ENCODE data around the gene PER1. TPM values are rescaled to one million over a fixed set of nuclear protein-coding genes. Genes with fewer than 3 reads are reported as not detected.

Gene PER1
- total and polyA plus RNA-seq, 2 of the 13 experiments (the other 11 are each of a cell fraction or from before 2014, with no cell fraction given): 2.6 to 3.6 TPM

DNA sequence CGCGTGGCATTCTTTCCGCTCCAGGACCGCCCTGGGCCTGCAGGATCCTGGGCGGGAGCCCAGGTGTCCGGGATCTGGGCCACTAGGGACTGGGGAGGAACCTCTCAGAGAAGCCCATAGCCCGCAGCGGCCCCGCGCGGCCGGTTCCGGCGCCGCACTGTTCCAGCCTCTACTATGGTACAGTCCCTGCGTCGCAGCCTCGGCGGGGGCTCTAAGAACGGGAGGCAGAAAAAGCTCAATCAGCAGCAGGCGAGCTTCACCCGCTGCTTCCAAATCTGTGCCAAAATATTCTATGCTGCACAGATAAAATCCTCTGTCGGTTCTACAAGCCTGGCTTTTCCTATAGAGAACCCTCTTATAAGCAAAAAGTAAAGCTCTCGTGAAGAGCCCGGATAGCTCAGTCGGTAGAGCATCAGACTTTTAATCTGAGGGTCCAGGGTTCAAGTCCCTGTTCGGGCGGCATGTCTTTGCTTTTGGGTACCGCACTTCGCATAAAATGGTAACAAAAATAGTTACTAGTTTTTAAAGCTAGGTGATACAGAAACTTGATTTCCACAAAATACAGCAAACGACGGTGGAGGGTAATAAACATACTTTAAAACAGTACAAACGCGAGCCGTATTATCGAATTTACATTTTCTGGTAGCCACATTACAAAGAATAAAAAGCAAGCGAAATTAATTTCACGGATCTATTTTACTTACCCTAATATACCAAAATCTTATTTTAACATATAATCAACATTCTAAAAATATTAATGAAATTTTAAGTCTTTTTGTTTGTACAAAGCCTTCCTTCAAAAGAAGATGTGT is 33.2 kb downstream of the PER1 start (continued):
- TF ChIP-seq, protein P1, sequence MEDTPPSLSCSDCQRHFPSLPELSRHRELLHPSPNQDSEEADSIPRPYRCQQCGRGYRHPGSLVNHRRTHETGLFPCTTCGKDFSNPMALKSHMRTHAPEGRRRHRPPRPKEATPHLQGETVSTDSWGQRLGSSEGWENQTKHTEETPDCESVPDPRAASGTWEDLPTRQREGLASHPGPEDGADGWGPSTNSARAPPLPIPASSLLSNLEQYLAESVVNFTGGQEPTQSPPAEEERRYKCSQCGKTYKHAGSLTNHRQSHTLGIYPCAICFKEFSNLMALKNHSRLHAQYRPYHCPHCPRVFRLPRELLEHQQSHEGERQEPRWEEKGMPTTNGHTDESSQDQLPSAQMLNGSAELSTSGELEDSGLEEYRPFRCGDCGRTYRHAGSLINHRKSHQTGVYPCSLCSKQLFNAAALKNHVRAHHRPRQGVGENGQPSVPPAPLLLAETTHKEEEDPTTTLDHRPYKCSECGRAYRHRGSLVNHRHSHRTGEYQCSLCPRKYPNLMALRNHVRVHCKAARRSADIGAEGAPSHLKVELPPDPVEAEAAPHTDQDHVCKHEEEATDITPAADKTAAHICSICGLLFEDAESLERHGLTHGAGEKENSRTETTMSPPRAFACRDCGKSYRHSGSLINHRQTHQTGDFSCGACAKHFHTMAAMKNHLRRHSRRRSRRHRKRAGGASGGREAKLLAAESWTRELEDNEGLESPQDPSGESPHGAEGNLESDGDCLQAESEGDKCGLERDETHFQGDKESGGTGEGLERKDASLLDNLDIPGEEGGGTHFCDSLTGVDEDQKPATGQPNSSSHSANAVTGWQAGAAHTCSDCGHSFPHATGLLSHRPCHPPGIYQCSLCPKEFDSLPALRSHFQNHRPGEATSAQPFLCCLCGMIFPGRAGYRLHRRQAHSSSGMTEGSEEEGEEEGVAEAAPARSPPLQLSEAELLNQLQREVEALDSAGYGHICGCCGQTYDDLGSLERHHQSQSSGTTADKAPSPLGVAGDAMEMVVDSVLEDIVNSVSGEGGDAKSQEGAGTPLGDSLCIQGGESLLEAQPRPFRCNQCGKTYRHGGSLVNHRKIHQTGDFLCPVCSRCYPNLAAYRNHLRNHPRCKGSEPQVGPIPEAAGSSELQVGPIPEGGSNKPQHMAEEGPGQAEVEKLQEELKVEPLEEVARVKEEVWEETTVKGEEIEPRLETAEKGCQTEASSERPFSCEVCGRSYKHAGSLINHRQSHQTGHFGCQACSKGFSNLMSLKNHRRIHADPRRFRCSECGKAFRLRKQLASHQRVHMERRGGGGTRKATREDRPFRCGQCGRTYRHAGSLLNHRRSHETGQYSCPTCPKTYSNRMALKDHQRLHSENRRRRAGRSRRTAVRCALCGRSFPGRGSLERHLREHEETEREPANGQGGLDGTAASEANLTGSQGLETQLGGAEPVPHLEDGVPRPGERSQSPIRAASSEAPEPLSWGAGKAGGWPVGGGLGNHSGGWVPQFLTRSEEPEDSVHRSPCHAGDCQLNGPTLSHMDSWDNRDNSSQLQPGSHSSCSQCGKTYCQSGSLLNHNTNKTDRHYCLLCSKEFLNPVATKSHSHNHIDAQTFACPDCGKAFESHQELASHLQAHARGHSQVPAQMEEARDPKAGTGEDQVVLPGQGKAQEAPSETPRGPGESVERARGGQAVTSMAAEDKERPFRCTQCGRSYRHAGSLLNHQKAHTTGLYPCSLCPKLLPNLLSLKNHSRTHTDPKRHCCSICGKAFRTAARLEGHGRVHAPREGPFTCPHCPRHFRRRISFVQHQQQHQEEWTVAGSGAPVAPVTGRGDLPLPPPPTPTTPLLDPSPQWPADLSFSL (CRISPR knock-in tag; IDR thresholded peaks at IDR 0.05): no peak
- TF ChIP-seq CBX1 (IDR thresholded peaks at IDR 0.05; ENCODE audit: low read depth) (no peak), XRCC5 (optimal IDR thresholded peaks at IDR 0.05; ENCODE audit: low read length) (peak; percentile 72), NFE2L1 (CRISPR knock-in tag; IDR thresholded peaks at IDR 0.05; ENCODE audit: borderline replicate concordance) (no peak), ZFP62 (CRISPR knock-in tag; IDR thresholded peaks at IDR 0.05) (no peak)
- TF ChIP-seq, protein P2, sequence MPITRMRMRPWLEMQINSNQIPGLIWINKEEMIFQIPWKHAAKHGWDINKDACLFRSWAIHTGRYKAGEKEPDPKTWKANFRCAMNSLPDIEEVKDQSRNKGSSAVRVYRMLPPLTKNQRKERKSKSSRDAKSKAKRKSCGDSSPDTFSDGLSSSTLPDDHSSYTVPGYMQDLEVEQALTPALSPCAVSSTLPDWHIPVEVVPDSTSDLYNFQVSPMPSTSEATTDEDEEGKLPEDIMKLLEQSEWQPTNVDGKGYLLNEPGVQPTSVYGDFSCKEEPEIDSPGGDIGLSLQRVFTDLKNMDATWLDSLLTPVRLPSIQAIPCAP (CRISPR knock-in tag; IDR thresholded peaks at IDR 0.05; ENCODE audit: low read depth): no peak
- TF ChIP-seq, protein P3, sequence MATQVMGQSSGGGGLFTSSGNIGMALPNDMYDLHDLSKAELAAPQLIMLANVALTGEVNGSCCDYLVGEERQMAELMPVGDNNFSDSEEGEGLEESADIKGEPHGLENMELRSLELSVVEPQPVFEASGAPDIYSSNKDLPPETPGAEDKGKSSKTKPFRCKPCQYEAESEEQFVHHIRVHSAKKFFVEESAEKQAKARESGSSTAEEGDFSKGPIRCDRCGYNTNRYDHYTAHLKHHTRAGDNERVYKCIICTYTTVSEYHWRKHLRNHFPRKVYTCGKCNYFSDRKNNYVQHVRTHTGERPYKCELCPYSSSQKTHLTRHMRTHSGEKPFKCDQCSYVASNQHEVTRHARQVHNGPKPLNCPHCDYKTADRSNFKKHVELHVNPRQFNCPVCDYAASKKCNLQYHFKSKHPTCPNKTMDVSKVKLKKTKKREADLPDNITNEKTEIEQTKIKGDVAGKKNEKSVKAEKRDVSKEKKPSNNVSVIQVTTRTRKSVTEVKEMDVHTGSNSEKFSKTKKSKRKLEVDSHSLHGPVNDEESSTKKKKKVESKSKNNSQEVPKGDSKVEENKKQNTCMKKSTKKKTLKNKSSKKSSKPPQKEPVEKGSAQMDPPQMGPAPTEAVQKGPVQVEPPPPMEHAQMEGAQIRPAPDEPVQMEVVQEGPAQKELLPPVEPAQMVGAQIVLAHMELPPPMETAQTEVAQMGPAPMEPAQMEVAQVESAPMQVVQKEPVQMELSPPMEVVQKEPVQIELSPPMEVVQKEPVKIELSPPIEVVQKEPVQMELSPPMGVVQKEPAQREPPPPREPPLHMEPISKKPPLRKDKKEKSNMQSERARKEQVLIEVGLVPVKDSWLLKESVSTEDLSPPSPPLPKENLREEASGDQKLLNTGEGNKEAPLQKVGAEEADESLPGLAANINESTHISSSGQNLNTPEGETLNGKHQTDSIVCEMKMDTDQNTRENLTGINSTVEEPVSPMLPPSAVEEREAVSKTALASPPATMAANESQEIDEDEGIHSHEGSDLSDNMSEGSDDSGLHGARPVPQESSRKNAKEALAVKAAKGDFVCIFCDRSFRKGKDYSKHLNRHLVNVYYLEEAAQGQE (IDR thresholded peaks at IDR 0.05; ENCODE audit: borderline replicate concordance in 1 of 2, low read depth in 1 of 2, low read length in 2 of 2): no peak
- TF ChIP-seq, protein P4, sequence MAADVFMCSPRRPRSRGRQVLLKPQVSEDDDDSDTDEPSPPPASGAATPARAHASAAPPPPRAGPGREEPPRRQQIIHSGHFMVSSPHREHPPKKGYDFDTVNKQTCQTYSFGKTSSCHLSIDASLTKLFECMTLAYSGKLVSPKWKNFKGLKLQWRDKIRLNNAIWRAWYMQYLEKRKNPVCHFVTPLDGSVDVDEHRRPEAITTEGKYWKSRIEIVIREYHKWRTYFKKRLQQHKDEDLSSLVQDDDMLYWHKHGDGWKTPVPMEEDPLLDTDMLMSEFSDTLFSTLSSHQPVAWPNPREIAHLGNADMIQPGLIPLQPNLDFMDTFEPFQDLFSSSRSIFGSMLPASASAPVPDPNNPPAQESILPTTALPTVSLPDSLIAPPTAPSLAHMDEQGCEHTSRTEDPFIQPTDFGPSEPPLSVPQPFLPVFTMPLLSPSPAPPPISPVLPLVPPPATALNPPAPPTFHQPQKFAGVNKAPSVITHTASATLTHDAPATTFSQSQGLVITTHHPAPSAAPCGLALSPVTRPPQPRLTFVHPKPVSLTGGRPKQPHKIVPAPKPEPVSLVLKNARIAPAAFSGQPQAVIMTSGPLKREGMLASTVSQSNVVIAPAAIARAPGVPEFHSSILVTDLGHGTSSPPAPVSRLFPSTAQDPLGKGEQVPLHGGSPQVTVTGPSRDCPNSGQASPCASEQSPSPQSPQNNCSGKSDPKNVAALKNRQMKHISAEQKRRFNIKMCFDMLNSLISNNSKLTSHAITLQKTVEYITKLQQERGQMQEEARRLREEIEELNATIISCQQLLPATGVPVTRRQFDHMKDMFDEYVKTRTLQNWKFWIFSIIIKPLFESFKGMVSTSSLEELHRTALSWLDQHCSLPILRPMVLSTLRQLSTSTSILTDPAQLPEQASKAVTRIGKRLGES (CRISPR knock-in tag; IDR thresholded peaks at IDR 0.05; ENCODE audit: borderline replicate concordance): 0 out of 2 replicates have a peak, but pooled peaks have one; percentile 42
- TF ChIP-seq, protein P5, sequence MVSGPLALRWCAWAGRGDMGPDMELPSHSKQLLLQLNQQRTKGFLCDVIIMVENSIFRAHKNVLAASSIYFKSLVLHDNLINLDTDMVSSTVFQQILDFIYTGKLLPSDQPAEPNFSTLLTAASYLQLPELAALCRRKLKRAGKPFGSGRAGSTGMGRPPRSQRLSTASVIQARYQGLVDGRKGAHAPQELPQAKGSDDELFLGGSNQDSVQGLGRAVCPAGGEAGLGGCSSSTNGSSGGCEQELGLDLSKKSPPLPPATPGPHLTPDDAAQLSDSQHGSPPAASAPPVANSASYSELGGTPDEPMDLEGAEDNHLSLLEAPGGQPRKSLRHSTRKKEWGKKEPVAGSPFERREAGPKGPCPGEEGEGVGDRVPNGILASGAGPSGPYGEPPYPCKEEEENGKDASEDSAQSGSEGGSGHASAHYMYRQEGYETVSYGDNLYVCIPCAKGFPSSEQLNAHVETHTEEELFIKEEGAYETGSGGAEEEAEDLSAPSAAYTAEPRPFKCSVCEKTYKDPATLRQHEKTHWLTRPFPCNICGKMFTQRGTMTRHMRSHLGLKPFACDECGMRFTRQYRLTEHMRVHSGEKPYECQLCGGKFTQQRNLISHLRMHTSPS (CRISPR knock-in tag; IDR thresholded peaks at IDR 0.05; ENCODE audit: low read depth): no peak
- TF ChIP-seq, protein P6, sequence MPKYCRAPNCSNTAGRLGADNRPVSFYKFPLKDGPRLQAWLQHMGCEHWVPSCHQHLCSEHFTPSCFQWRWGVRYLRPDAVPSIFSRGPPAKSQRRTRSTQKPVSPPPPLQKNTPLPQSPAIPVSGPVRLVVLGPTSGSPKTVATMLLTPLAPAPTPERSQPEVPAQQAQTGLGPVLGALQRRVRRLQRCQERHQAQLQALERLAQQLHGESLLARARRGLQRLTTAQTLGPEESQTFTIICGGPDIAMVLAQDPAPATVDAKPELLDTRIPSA (CRISPR knock-in tag; IDR thresholded peaks at IDR 0.05; ENCODE audit: borderline replicate concordance): no peak

Data from HepG2 (cell line).